ENCODE results near the gene CNTNAP5.

The CNTNAP5 gene

GRCh38 chr2:124258140-124258880 lies 233.2 kb downstream of the CNTNAP5 start:
- no CpG with 5 or more reads among the region's 6 CpGs for WGBS (ENCODE audit: extremely low coverage, insufficient coverage, insufficient read length)
- no peaks in the 10 kb centered on the region for H3K9me3 ChIP-seq (ENCODE audit: insufficient read depth, low read depth, low read length)
- no peak overlapping the region for H2BK12ac ChIP-seq (ENCODE audit: low read length)
- H3K4me1 ChIP-seq (ENCODE audit: control insufficient read depth in 1 of 2, insufficient read depth in 2 of 2, low read length in 2 of 2), result peaks cover 0 to 2% of the 10 kb centered on the region in 2 experiments
- H4K8ac ChIP-seq (ENCODE audit: low read depth, low read length), result no peak overlapping the region
- no peak overlapping the region for H2AFZ ChIP-seq (ENCODE audit: insufficient read depth, low read length, poor library complexity)
- H3K4me2 ChIP-seq (ENCODE audit: low read length), result no peak overlapping the region
- no peak overlapping the region for H4K91ac ChIP-seq (ENCODE audit: low read depth, low read length)
- H3K79me2 ChIP-seq (ENCODE audit: control insufficient read depth, insufficient read depth, low read length, poor library complexity), result no peaks in the 10 kb centered on the region
- no peaks in the 10 kb centered on the region for H3K27me3 ChIP-seq (ENCODE audit: insufficient read depth, low read length)
- no peak overlapping the region for H3K23ac ChIP-seq (ENCODE audit: low read length)
- no peak overlapping the region for H3K4me3 ChIP-seq (ENCODE audit: low read depth, low read length)
- no peak overlapping the region for H2BK5ac ChIP-seq (ENCODE audit: low read depth, low read length, poor library complexity)
- H3K14ac ChIP-seq (ENCODE audit: low read length), result no peak overlapping the region
- no peaks in the 10 kb centered on the region for H3K36me3 ChIP-seq (ENCODE audit: control insufficient read depth in 1 of 2, insufficient read depth in 2 of 2, low read length in 2 of 2)
- H2AK5ac ChIP-seq (ENCODE audit: low read length), result no peak overlapping the region
- no peak overlapping the region for H4K12ac ChIP-seq (ENCODE audit: low read depth, low read length)
- H3K4ac ChIP-seq (ENCODE audit: low read depth, low read length), result no peak overlapping the region
- no peaks in the 10 kb centered on the region for H3K79me1 ChIP-seq (ENCODE audit: low read length)
- H2BK120ac ChIP-seq (ENCODE audit: insufficient read depth, low read length, poor library complexity), result no peak overlapping the region
- no peak overlapping the region for H3K18ac ChIP-seq (ENCODE audit: low read length)
- H3K27ac ChIP-seq (ENCODE audit: low read depth, low read length), result no peak overlapping the region
- DNase-seq, result no peak
- H3K9ac ChIP-seq (ENCODE audit: low read length), result no peak overlapping the region

- Histone ChIP-seq H3K4me1 (ENCODE audit: control insufficient read depth in 1 of 2, insufficient read depth in 2 of 2, low read length in 2 of 2) (no peaks in the 10 kb centered on the region), H3K18ac (ENCODE audit: low read length) (no peak overlapping the region), H3K36me3 (ENCODE audit: control insufficient read depth in 1 of 2, insufficient read depth in 2 of 2, low read length in 2 of 2) (no peaks in the 10 kb centered on the region), H3K79me1 (ENCODE audit: low read length) (no peaks in the 10 kb centered on the region), H4K91ac (ENCODE audit: low read depth, low read length) (no peak overlapping the region), H2BK12ac (ENCODE audit: low read length) (no peak overlapping the region), H3K14ac (ENCODE audit: low read length) (no peak overlapping the region), H3K79me2 (ENCODE audit: control insufficient read depth, insufficient read depth, low read length, poor library complexity) (no peaks in the 10 kb centered on the region), H2AK5ac (ENCODE audit: low read length) (no peak overlapping the region), H3K27ac (ENCODE audit: low read depth, low read length) (no peak overlapping the region), H3K4me2 (ENCODE audit: low read length) (no peak overlapping the region), H3K23ac (ENCODE audit: low read length) (no peak overlapping the region), H3K4ac (ENCODE audit: low read depth, low read length) (no peak overlapping the region), H3K9me3 (ENCODE audit: insufficient read depth, low read depth, low read length) (no peaks in the 10 kb centered on the region), H4K12ac (ENCODE audit: low read depth, low read length) (no peak overlapping the region), H2BK5ac (ENCODE audit: low read depth, low read length, poor library complexity) (no peak overlapping the region), H4K8ac (ENCODE audit: low read depth, low read length) (no peak overlapping the region), H2BK120ac (ENCODE audit: insufficient read depth, low read length, poor library complexity) (no peak overlapping the region), H3K9ac (ENCODE audit: low read length) (no peak overlapping the region), H2AFZ (ENCODE audit: insufficient read depth, low read length, poor library complexity) (no peak overlapping the region), H3K27me3 (ENCODE audit: insufficient read depth, low read length) (no peaks in the 10 kb centered on the region), H3K4me3 (ENCODE audit: low read depth, low read length) (no peak overlapping the region)
- no CpG with 5 or more reads among the region's 5 CpGs for WGBS (ENCODE audit: extremely low coverage, insufficient coverage, insufficient read length)
- no peak for DNase-seq
These were observed 236.4 kb downstream of the CNTNAP5 start for GRCh38 chr2:124261456-124261855.

GRCh38 chr2:124264551-124265091 lies 239.5 kb downstream of the CNTNAP5 start:
- no peak overlapping the region for H3K4me2 ChIP-seq (ENCODE audit: low read length)
- no peaks in the 10 kb centered on the region for H3K27me3 ChIP-seq (ENCODE audit: insufficient read depth, low read length)
- no peaks in the 10 kb centered on the region for H3K4me1 ChIP-seq (ENCODE audit: control insufficient read depth in 1 of 2, insufficient read depth in 2 of 2, low read length in 2 of 2)
- H3K4ac ChIP-seq (ENCODE audit: low read depth, low read length), result no peak overlapping the region
- no peak overlapping the region for H3K18ac ChIP-seq (ENCODE audit: low read length)
- H4K8ac ChIP-seq (ENCODE audit: low read depth, low read length), result no peak overlapping the region
- no peak overlapping the region for H4K91ac ChIP-seq (ENCODE audit: low read depth, low read length)
- H2BK5ac ChIP-seq (ENCODE audit: low read depth, low read length, poor library complexity), result no peak overlapping the region
- H2AK5ac ChIP-seq (ENCODE audit: low read length), result no peak overlapping the region
- H4K12ac ChIP-seq (ENCODE audit: low read depth, low read length), result no peak overlapping the region
- H3K36me3 ChIP-seq (ENCODE audit: control insufficient read depth in 1 of 2, insufficient read depth in 2 of 2, low read length in 2 of 2), result no peaks in the 10 kb centered on the region
- no peaks in the 10 kb centered on the region for H3K79me1 ChIP-seq (ENCODE audit: low read length)
- no peak overlapping the region for H2BK12ac ChIP-seq (ENCODE audit: low read length)
- H2AFZ ChIP-seq (ENCODE audit: insufficient read depth, low read length, poor library complexity), result no peak overlapping the region
- H2BK120ac ChIP-seq (ENCODE audit: insufficient read depth, low read length, poor library complexity), result no peak overlapping the region
- H3K9ac ChIP-seq (ENCODE audit: low read length), result no peak overlapping the region
- H3K27ac ChIP-seq (ENCODE audit: low read depth, low read length), result no peak overlapping the region
- no peak overlapping the region for H3K23ac ChIP-seq (ENCODE audit: low read length)
- no peak for DNase-seq
- no peak overlapping the region for H3K14ac ChIP-seq (ENCODE audit: low read length)
- no CpG with 5 or more reads among the region's 6 CpGs for WGBS (ENCODE audit: extremely low coverage, insufficient coverage, insufficient read length)
- H3K9me3 ChIP-seq (ENCODE audit: insufficient read depth, low read depth, low read length), result no peaks in the 10 kb centered on the region
- no peaks in the 10 kb centered on the region for H3K79me2 ChIP-seq (ENCODE audit: control insufficient read depth, insufficient read depth, low read length, poor library complexity)
- no peak overlapping the region for H3K4me3 ChIP-seq (ENCODE audit: low read depth, low read length)

GRCh38 chr2:124267794-124268193 lies 242.7 kb downstream of the CNTNAP5 start:
- H3K23ac ChIP-seq (ENCODE audit: low read length), result no peak overlapping the region
- H2BK12ac ChIP-seq (ENCODE audit: low read length), result no peak overlapping the region
- no peak overlapping the region for H3K18ac ChIP-seq (ENCODE audit: low read length)
- H3K4me3 ChIP-seq (ENCODE audit: low read depth, low read length), result no peak overlapping the region
- H3K9ac ChIP-seq (ENCODE audit: low read length), result no peak overlapping the region
- no peak overlapping the region for H2BK120ac ChIP-seq (ENCODE audit: insufficient read depth, low read length, poor library complexity)
- no peaks in the 10 kb centered on the region for H3K36me3 ChIP-seq (ENCODE audit: control insufficient read depth in 1 of 2, insufficient read depth in 2 of 2, low read length in 2 of 2)
- H2AK5ac ChIP-seq (ENCODE audit: low read length), result no peak overlapping the region
- no peak overlapping the region for H4K8ac ChIP-seq (ENCODE audit: low read depth, low read length)
- H3K4me1 ChIP-seq (ENCODE audit: control insufficient read depth in 1 of 2, insufficient read depth in 2 of 2, low read length in 2 of 2), result no peaks in the 10 kb centered on the region
- H4K91ac ChIP-seq (ENCODE audit: low read depth, low read length), result no peak overlapping the region
- H3K14ac ChIP-seq (ENCODE audit: low read length), result no peak overlapping the region
- H2AFZ ChIP-seq (ENCODE audit: insufficient read depth, low read length, poor library complexity), result no peak overlapping the region
- no peaks in the 10 kb centered on the region for H3K9me3 ChIP-seq (ENCODE audit: insufficient read depth, low read depth, low read length)
- no peak overlapping the region for H4K12ac ChIP-seq (ENCODE audit: low read depth, low read length)
- H3K4ac ChIP-seq (ENCODE audit: low read depth, low read length), result no peak overlapping the region
- no peak overlapping the region for H3K27ac ChIP-seq (ENCODE audit: low read depth, low read length)
- H2BK5ac ChIP-seq (ENCODE audit: low read depth, low read length, poor library complexity), result no peak overlapping the region
- H3K4me2 ChIP-seq (ENCODE audit: low read length), result no peak overlapping the region
- no peak for DNase-seq
- H3K79me1 ChIP-seq (ENCODE audit: low read length), result no peaks in the 10 kb centered on the region
- no CpG with 5 or more reads among the region's 5 CpGs for WGBS (ENCODE audit: extremely low coverage, insufficient coverage, insufficient read length)
- no peaks in the 10 kb centered on the region for H3K27me3 ChIP-seq (ENCODE audit: insufficient read depth, low read length)
- no peaks in the 10 kb centered on the region for H3K79me2 ChIP-seq (ENCODE audit: control insufficient read depth, insufficient read depth, low read length, poor library complexity)
